A673 (cell line): Measurements from ENCODE around the gene ACMSD. TPM values are rescaled to one million over a fixed set of nuclear protein-coding genes. Genes with fewer than 3 reads are reported as not detected.

Experiments used
- BruUV-seq: library from RNA; stranded (reverse); fragments of 400-500 nt; replicated peaks from 2 replicates; lab custom pipeline; 2021; lab: Mats Ljungman, UMichigan
- CTCF ChIA-PET: fragments of 300-600 bp; sonication (Branson Sonifier 250); formaldehyde crosslinking; loops from one replicate; lab custom pipeline; 2022; ENCODE audit warnings: antibody characterized with exemption; lab: Charles Lee
- POLR2A ChIA-PET: fragments of 300-600 bp; sonication (Branson Sonifier 250); formaldehyde crosslinking; loops from one replicate; lab custom pipeline; 2022; ENCODE audit warnings: antibody characterized with exemption; ENCODE audit not compliant: low non-redundant PET; lab: Charles Lee
- DNase-seq: peaks from one replicate; pipeline ENCODE4 v3.0.0-alpha.2; 2015; ENCODE audit warnings: low spot score
- H3K27ac ChIP-seq: fragments of 200-600 bp; sonication (generic); 2 replicates; pipeline ENCODE4 v1.5.1; 2016; ENCODE audit warnings: mixed run types, low read depth, mild to moderate bottlenecking, mixed read lengths, antibody characterized with exemption, low read length; ENCODE audit not compliant: poor library complexity, severe bottlenecking
- H3K27me3 ChIP-seq: fragments of 200-600 bp; sonication (generic); replicated peaks from 2 replicates; pipeline ENCODE4 v1.6.1; 2017; ENCODE audit warnings: mixed run types, low read depth, mild to moderate bottlenecking, mixed read lengths, antibody characterized with exemption, low read length; ENCODE audit not compliant: insufficient read depth, poor library complexity
- H3K36me3 ChIP-seq: fragments of 200-600 bp; sonication (generic); 2 replicates; pipeline ENCODE4 v1.6.1; 2016; ENCODE audit warnings: mixed run types, mild to moderate bottlenecking, mixed read lengths, antibody characterized with exemption, low read length; ENCODE audit not compliant: insufficient read depth, poor library complexity, severe bottlenecking
- H3K4me1 ChIP-seq: fragments of 200-600 bp; sonication (generic); 2 replicates; pipeline ENCODE4 v1.6.1; 2017; ENCODE audit warnings: mixed run types, mild to moderate bottlenecking, mixed read lengths, antibody characterized with exemption, low read length; ENCODE audit not compliant: insufficient read depth, poor library complexity, severe bottlenecking
- H3K4me3 ChIP-seq: fragments of 200-600 bp; sonication (generic); 2 replicates; pipeline ENCODE4 v1.5.1; 2016; ENCODE audit warnings: low read depth, mixed run types, mild to moderate bottlenecking, mixed read lengths, low read length; ENCODE audit not compliant: poor library complexity, severe bottlenecking
- H3K9me3 ChIP-seq: fragments of 200-600 bp; sonication (generic); 2 replicates; pipeline ENCODE4 v1.6.1; 2016; ENCODE audit warnings: mixed run types, low read depth, mild to moderate bottlenecking, mixed read lengths, antibody characterized with exemption, low read length; ENCODE audit not compliant: poor library complexity, severe bottlenecking
- CTCF ChIP-seq: fragments of 300-800, 200-600 bp; sonication (generic); conservative IDR thresholded peaks from 2 replicates; pipeline ENCODE4 v1.5.1; 2017; ENCODE audit warnings: low read depth, mild to moderate bottlenecking, antibody characterized with exemption, low read length, moderate library complexity, mixed read lengths
- EZH2 ChIP-seq: fragments of 200-600 bp; sonication (generic); IDR thresholded peaks from 2 replicates; pipeline ENCODE4 v1.6.1; 2017; ENCODE audit warnings: borderline replicate concordance, low read depth, mild to moderate bottlenecking, mixed read lengths, antibody characterized with exemption, low read length; ENCODE audit not compliant: poor library complexity, severe bottlenecking
- intact Hi-C: fragments of 100-400 bp; cut with micrococcal nuclease; formaldehyde crosslinking; loops from one replicate; pipeline ENCODE4 v1.10.0; 2022; ENCODE audit not compliant: unreplicated experiment
- total RNA-seq: library from RNA; stranded (reverse); gene quantifications from 2 replicates; pipeline ENCODE4 v1.2.3, GENCODE V29; 2021

The ACMSD gene
- total RNA-seq, 1 experiment from 2014 or later = not detected

GRCh38 chr2:134919341-134920210 lies 81.2 kb downstream of the ACMSD start:
- Histone ChIP-seq H3K27me3 (no peaks in the 10 kb centered on the region), H3K27ac (peak overlapping the region; percentile 98), H3K9me3 (no peaks in the 10 kb centered on the region), H3K36me3 (peaks cover 6% of the 10 kb centered on the region), H3K4me3 (peak overlapping the region; percentile 99), H3K4me1 (peaks cover 23% of the 10 kb centered on the region)
- ChIA-PET CTCF (no interaction called here), POLR2A (no interaction called here)
- intact Hi-C loops = no loop called here
- no TSS peak for BruUV-seq
- peak; percentile 52 for DNase-seq
- TF ChIP-seq EZH2 = no peak
- no peak for TF ChIP-seq CTCF

GRCh38 chr2:134924912-134925311 lies 86.5 kb downstream of the ACMSD start:
- Histone ChIP-seq H3K9me3 (no peaks in the 10 kb centered on the region), H3K27me3 (no peaks in the 10 kb centered on the region), H3K4me1 (peaks cover 33% of the 10 kb centered on the region), H3K4me3 (no peak overlapping the region), H3K27ac (no peak overlapping the region), H3K36me3 (peaks cover 8% of the 10 kb centered on the region)
- POLR2A ChIA-PET = no interaction called here
- CTCF ChIA-PET = no interaction called here
- intact Hi-C loops = no loop called here
- no TSS peak for BruUV-seq
- no peak for TF ChIP-seq CTCF
- TF ChIP-seq EZH2 = no peak
- no peak for DNase-seq

GRCh38 chr2:134926231-134926931 lies 88.0 kb downstream of the ACMSD start:
- peaks cover 8% of the 10 kb centered on the region for H3K36me3 ChIP-seq
- TF ChIP-seq CTCF (no peak), EZH2 (no peak)
- no peak overlapping the region for H3K4me3 ChIP-seq
- H3K9me3 ChIP-seq = no peaks in the 10 kb centered on the region
- no peak for DNase-seq
- H3K27ac ChIP-seq = peak overlapping the region; percentile 39
- intact Hi-C loops = no loop called here
- CTCF ChIA-PET = no interaction called here
- no TSS peak for BruUV-seq
- no peaks in the 10 kb centered on the region for H3K27me3 ChIP-seq
- POLR2A ChIA-PET = interaction anchor here (0.7 kb wide), 1 partner anchor 925 kb away, joined by 29 read pairs; no protein-coding TSS in a partner anchor
- H3K4me1 ChIP-seq = peaks cover 23% of the 10 kb centered on the region
